Suprapubic skin (tissue), 4 donors: ENCODE results near the gene CASS4. TPM values are rescaled to one million over a fixed set of nuclear protein-coding genes. Genes with fewer than 3 reads are reported as not detected.

Experiments used
- DNase-seq, 2 donors: peaks; one replicate each; pipeline ENCODE4 v3.0.0-alpha.2; 2019; ENCODE audit warnings: low spot score in 2 of 2
- H3K27ac ChIP-seq: fragments of 200-600 bp; sonication (generic); one replicate; pipeline ENCODE4 v1.5.1; 2019
- H3K27me3 ChIP-seq: fragments of 200-600 bp; sonication (generic); one replicate; pipeline ENCODE4 v1.5.1; 2019
- H3K36me3 ChIP-seq: fragments of 200-600 bp; sonication (generic); one replicate; pipeline ENCODE4 v1.5.1; 2019
- H3K4me1 ChIP-seq: fragments of 200-600 bp; sonication (generic); one replicate; pipeline ENCODE4 v1.5.1; 2019
- H3K4me3 ChIP-seq: fragments of 200-600 bp; sonication (generic); one replicate; pipeline ENCODE4 v1.5.1; 2019; ENCODE audit warnings: mild to moderate bottlenecking
- H3K9me3 ChIP-seq: fragments of 200-600 bp; sonication (generic); one replicate; pipeline ENCODE4 v1.5.1; 2019
- EP300 ChIP-seq: sonication (generic); formaldehyde crosslinking; IDR thresholded peaks from one replicate; pipeline ENCODE4 v1.6.1; 2017; ENCODE audit warnings: antibody characterized with exemption
- POLR2A ChIP-seq, 2 donors: fragments of 450-650 bp; IDR thresholded peaks; one replicate each; pipeline ENCODE4 v1.6.1; 2017; ENCODE audit warnings: antibody characterized with exemption in 2 of 2, mild to moderate bottlenecking in 2 of 2, moderate library complexity in 2 of 2
- POLR2AphosphoS5 ChIP-seq, 3 donors: sonication (generic); formaldehyde crosslinking; IDR thresholded peaks; one replicate each; pipeline ENCODE4 v1.6.1; 2017; ENCODE audit warnings: antibody characterized with exemption in 3 of 3
- WGBS: methylation state at CpG from one replicate; pipeline ENCODE4 v1.1.5; 2018; 5-methylcytosine and 5-hydroxymethylcytosine counted together
- total RNA-seq, 4 donors: library from RNA; depleted of rRNA; stranded (reverse); fragments of >200 nt; gene quantifications; one replicate each; pipeline ENCODE4 v1.1.0, GENCODE V29; 2016
- TF ChIP-seq, protein P1 (sequence below), 2 donors: fragments of 200-600 bp in 1 of 2; fragments of 450-650 bp in 1 of 2; sonication (generic) in 1 of 2; IDR thresholded peaks; one replicate each; pipeline ENCODE4 v1.5.1; 2016 to 2019; ENCODE audit warnings: antibody characterized with exemption in 2 of 2, mild to moderate bottlenecking in 1 of 2, moderate library complexity in 1 of 2

Gene CASS4
- total RNA-seq, 4 donors from 2014 or later, result 0.42 to 1.9 (median 0.66) TPM

DNA sequence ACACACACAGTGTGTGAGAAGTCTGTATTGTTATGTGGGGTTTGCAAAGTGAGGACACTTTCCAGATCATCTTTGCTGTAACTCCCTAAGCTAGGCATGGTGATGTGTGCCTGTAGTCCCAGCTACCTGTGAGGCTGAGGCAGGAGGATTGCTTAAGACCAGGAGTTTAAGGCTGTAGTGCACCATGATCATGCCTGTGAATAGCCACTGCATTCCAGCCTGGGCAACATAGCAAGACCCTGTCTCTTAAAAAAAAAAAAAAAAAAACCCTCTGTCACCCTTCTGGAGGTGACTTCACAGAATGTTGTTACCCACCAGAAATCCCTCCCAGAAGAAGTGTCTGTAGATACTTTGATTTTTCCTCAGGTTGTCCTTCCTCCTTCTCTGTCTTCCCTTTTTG is 14.9 kb downstream of the CASS4 start:
- H3K27me3 ChIP-seq, result no peaks in the 10 kb centered on the region
- TF ChIP-seq EP300 (no peak), POLR2AphosphoS5 (IDR thresholded peaks at IDR 0.05) (no peak), POLR2A (IDR thresholded peaks at IDR 0.05) (no peak)
- TF ChIP-seq, protein P1, sequence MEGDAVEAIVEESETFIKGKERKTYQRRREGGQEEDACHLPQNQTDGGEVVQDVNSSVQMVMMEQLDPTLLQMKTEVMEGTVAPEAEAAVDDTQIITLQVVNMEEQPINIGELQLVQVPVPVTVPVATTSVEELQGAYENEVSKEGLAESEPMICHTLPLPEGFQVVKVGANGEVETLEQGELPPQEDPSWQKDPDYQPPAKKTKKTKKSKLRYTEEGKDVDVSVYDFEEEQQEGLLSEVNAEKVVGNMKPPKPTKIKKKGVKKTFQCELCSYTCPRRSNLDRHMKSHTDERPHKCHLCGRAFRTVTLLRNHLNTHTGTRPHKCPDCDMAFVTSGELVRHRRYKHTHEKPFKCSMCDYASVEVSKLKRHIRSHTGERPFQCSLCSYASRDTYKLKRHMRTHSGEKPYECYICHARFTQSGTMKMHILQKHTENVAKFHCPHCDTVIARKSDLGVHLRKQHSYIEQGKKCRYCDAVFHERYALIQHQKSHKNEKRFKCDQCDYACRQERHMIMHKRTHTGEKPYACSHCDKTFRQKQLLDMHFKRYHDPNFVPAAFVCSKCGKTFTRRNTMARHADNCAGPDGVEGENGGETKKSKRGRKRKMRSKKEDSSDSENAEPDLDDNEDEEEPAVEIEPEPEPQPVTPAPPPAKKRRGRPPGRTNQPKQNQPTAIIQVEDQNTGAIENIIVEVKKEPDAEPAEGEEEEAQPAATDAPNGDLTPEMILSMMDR (IDR thresholded peaks at IDR 0.05), result no peak
- peaks cover 23% of the 10 kb centered on the region for H3K4me1 ChIP-seq
- no peak overlapping the region for H3K4me3 ChIP-seq
- no peak overlapping the region for H3K27ac ChIP-seq
- no peaks in the 10 kb centered on the region for H3K36me3 ChIP-seq
- no peak for DNase-seq
- no peaks in the 10 kb centered on the region for H3K9me3 ChIP-seq

DNA sequence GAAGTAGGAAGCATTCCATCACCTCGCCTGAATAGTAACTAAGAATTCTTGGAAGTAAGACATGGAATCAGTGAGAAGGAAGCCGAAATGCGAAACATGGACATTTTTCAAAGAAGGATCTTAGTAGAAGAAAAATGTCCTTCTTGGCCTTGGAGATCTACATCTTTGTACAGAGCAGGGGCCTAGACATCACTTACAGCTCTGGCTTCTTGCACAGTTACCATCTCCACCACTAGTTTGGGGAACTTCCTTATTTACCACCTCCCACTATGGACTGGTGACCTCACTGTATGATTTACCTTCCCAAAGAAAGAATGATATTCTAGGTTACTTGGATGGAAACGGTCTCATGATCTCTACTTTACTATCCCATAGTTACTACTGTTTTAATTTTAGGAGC is 15.7 kb downstream of the CASS4 start:
- no peak for DNase-seq
- 83% methylated on average over 4 of the region's 4 CpGs for WGBS
- Histone ChIP-seq H3K27ac (no peak overlapping the region), H3K9me3 (no peaks in the 10 kb centered on the region), H3K27me3 (no peaks in the 10 kb centered on the region), H3K4me3 (no peak overlapping the region), H3K4me1 (peaks cover 17% of the 10 kb centered on the region), H3K36me3 (no peaks in the 10 kb centered on the region)
- TF ChIP-seq POLR2AphosphoS5 (IDR thresholded peaks at IDR 0.05), result no peak

DNA sequence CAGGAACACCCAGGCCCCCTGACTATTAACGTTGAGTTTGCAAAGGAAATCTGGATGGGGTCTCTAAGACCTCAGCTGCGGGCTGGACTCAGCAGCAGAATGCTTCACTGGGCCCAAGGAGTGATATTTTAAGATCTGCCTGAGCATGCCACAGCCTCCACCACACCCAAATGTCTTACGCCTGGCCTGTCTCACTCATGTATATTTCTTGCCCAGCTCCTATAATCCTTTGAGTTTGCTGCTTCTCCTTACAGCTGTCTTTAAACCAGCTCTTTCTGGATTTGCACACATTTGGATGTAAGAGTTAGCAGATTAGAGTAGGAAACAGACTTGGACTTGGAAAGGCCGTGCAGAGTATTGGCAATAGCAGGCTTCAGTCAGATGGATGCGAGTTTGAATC is 16.4 kb downstream of the CASS4 start:
- no peak overlapping the region for H3K27ac ChIP-seq
- no peaks in the 10 kb centered on the region for H3K27me3 ChIP-seq
- no peak for DNase-seq
- no peak for TF ChIP-seq EP300
- no peak for TF ChIP-seq POLR2A (IDR thresholded peaks at IDR 0.05)
- TF ChIP-seq, protein P1 (IDR thresholded peaks at IDR 0.05), result no peak
- no peak for TF ChIP-seq POLR2AphosphoS5 (IDR thresholded peaks at IDR 0.05)
- WGBS, result 63% methylated on average over 5 of the region's 5 CpGs
- peaks cover 14% of the 10 kb centered on the region for H3K4me1 ChIP-seq
- H3K36me3 ChIP-seq, result no peaks in the 10 kb centered on the region
- no peaks in the 10 kb centered on the region for H3K9me3 ChIP-seq
- no peak overlapping the region for H3K4me3 ChIP-seq

DNA sequence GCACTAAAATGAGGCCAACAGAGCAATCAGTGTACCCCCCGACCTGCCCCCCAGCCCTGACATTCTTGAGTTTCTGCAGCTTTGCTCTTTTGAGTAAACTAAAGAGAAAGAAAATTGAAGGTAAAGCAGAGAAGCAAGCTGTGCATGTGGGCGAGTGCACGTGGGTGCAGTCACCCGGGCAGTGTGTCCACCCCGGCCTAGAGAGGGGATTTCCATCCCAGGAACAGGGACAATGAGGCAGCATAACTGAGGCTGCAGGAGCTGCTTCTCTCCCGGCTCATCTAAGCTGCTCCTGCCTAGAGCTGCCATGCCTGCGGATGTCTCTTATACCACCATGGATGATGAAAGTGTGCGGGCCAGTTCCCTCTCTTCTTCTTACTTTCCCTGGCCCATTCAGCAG is 16.8 kb downstream of the CASS4 start:
- Histone ChIP-seq H3K27ac (no peak overlapping the region), H3K36me3 (no peaks in the 10 kb centered on the region), H3K27me3 (no peaks in the 10 kb centered on the region), H3K9me3 (no peaks in the 10 kb centered on the region), H3K4me3 (no peak overlapping the region), H3K4me1 (peaks cover 17% of the 10 kb centered on the region)
- DNase-seq, result no peak
- no peak for TF ChIP-seq POLR2A (IDR thresholded peaks at IDR 0.05)
- WGBS, result 66% methylated on average over 8 of the region's 8 CpGs

DNA sequence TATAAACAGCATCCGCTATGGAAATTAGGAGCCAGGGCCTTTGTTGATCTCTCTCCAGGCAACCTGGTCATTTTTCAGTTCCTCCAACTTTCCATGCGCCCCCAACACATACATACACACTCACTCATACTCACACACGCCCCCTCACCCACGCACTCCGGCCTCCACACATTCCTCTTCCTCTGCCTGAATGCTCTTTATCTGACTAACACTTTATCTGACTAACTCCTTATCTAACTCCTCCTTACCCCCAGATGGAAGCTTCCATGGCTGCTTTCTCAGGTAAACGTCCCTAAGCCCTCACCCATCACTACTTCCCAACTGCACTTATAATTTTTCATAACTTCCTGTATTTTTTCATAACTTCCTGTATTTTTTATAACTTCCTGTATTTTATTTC is 17.4 kb downstream of the CASS4 start:
- H3K27me3 ChIP-seq, result no peaks in the 10 kb centered on the region
- H3K4me1 ChIP-seq, result peaks cover 20% of the 10 kb centered on the region
- DNase-seq, result peak in 1 of 2 donors; percentile 6
- TF ChIP-seq POLR2AphosphoS5 (IDR thresholded peaks at IDR 0.05) (no peak), POLR2A (IDR thresholded peaks at IDR 0.05) (no peak), EP300 (no peak)
- TF ChIP-seq, protein P1 (IDR thresholded peaks at IDR 0.05), result no peak
- H3K4me3 ChIP-seq, result no peak overlapping the region
- 65% methylated on average over 6 of the region's 6 CpGs for WGBS
- H3K9me3 ChIP-seq, result no peaks in the 10 kb centered on the region
- no peak overlapping the region for H3K27ac ChIP-seq
- no peaks in the 10 kb centered on the region for H3K36me3 ChIP-seq

DNA sequence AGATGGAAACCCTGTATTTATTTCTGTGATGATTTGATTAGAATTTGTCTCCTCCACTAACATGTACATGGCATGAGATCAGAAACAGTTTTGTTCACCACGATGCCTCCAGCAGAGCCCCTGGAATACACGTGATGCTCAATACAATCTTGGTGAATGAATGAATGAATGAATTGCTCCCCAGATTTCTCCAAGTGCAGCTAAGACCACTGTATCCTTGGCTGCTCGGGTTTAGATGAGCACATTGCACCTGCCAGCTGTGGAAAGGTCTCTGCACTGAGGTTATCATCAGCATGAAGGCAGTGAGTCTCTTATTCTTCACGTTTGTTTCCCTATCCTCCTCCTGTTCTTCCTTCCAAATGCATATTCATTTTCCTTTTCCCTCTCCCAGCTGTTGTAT is 17.9 kb downstream of the CASS4 start:
- H3K27ac ChIP-seq, result no peak overlapping the region
- WGBS, result 60% methylated on average over 4 of the region's 4 CpGs
- DNase-seq, result no peak

More for the DNA sequence above, 17.9 kb downstream of the CASS4 start:
- H3K4me3 ChIP-seq, result no peak overlapping the region
- H3K27me3 ChIP-seq, result no peaks in the 10 kb centered on the region
- H3K4me1 ChIP-seq, result peaks cover 20% of the 10 kb centered on the region
- no peaks in the 10 kb centered on the region for H3K36me3 ChIP-seq
- H3K9me3 ChIP-seq, result no peaks in the 10 kb centered on the region
- no peak for TF ChIP-seq POLR2AphosphoS5 (IDR thresholded peaks at IDR 0.05)
- no peak for TF ChIP-seq EP300
- TF ChIP-seq, protein P1 (IDR thresholded peaks at IDR 0.05), result no peak
